Neuronal stem cell (in vitro differentiated cells): ENCODE measurements around the gene DPH1.
A peak's percentile ranks its signal among the peaks of the same experiment; 100 is the strongest.

Source experiments
- DNase-seq: peaks from one replicate; pipeline ENCODE4 v3.0.0-alpha.2; 2013; ENCODE audit warnings: low spot score
- H2AFZ ChIP-seq: one replicate; pipeline ENCODE4 v1.6.1; 2013; ENCODE audit warnings: mild to moderate bottlenecking, low read length, inconsistent platforms
- H2AK5ac ChIP-seq: 2 replicates; pipeline ENCODE4 v1.6.1; 2013; ENCODE audit warnings: low read depth, mild to moderate bottlenecking, inconsistent platforms, low read length, moderate library complexity, mixed read lengths
- H2BK120ac ChIP-seq: 2 replicates; pipeline ENCODE4 v1.6.1; 2013; ENCODE audit warnings: low read depth, mild to moderate bottlenecking, inconsistent platforms, low read length, moderate library complexity, mixed read lengths
- H2BK12ac ChIP-seq: one replicate; pipeline ENCODE4 v1.6.1; 2013; ENCODE audit warnings: low read length, inconsistent platforms
- H2BK15ac ChIP-seq: 2 replicates; pipeline ENCODE4 v1.6.1; 2013; ENCODE audit warnings: mild to moderate bottlenecking, low read length, inconsistent platforms, mixed read lengths
- H2BK5ac ChIP-seq: one replicate; pipeline ENCODE4 v1.6.1; 2013; ENCODE audit warnings: inconsistent platforms, mild to moderate bottlenecking, low read length, moderate library complexity
- H3K14ac ChIP-seq: one replicate; pipeline ENCODE4 v1.6.1; 2013; ENCODE audit warnings: low read length, inconsistent platforms
- H3K18ac ChIP-seq: 2 replicates; pipeline ENCODE4 v1.6.1; 2013; ENCODE audit warnings: low read length, inconsistent platforms
- H3K23ac ChIP-seq: 2 replicates; pipeline ENCODE4 v1.6.1; 2013; ENCODE audit warnings: low read depth, mild to moderate bottlenecking, mixed read lengths, low read length, inconsistent platforms; ENCODE audit not compliant: poor library complexity
- H3K27ac ChIP-seq: replicated peaks from 3 replicates; pipeline ENCODE4 v1.5.1; 2013; ENCODE audit warnings: low read length, inconsistent platforms
- H3K27me3 ChIP-seq, 3 experiments: 2 replicates each; pipeline ENCODE4 v1.6.1; 2013; ENCODE audit warnings: low read length in 3 of 3, mild to moderate bottlenecking in 2 of 3, inconsistent platforms in 1 of 3, low read depth in 1 of 3, mixed read lengths in 1 of 3, moderate library complexity in 1 of 3; ENCODE audit not compliant: control insufficient read depth in 3 of 3, insufficient read depth in 3 of 3
- H3K36me3 ChIP-seq, 2 donors: replicated peaks in 1 of 2; 2 replicates each; pipeline ENCODE4 v1.6.1; 2013; ENCODE audit warnings: low read length in 2 of 2; ENCODE audit not compliant: control insufficient read depth in 2 of 2, insufficient read depth in 2 of 2
- H3K4ac ChIP-seq: 2 replicates; pipeline ENCODE4 v1.6.1; 2013; ENCODE audit warnings: inconsistent platforms, mild to moderate bottlenecking, low read length, moderate library complexity
- H3K4me1 ChIP-seq, 2 donors: 1 replicate in 1 of 2; 2 replicates in 1 of 2; pipeline ENCODE4 v1.6.1; 2013; ENCODE audit warnings: low read length in 2 of 2, low read depth in 1 of 2; ENCODE audit not compliant: control insufficient read depth in 2 of 2, insufficient read depth in 1 of 2
- H3K4me2 ChIP-seq: one replicate; pipeline ENCODE4 v1.6.1; 2013; ENCODE audit warnings: mild to moderate bottlenecking, low read length, inconsistent platforms; ENCODE audit not compliant: insufficient read depth, poor library complexity, severe bottlenecking
- H3K4me3 ChIP-seq, 2 donors: 2 replicates each; pipeline ENCODE4 v1.5.1; 2013; ENCODE audit warnings: low read length in 2 of 2, mild to moderate bottlenecking in 2 of 2, inconsistent platforms in 1 of 2, moderate library complexity in 1 of 2
- H3K79me1 ChIP-seq: one replicate; pipeline ENCODE4 v1.6.1; 2013; ENCODE audit warnings: low read depth, mild to moderate bottlenecking, inconsistent platforms, low read length, moderate library complexity
- H3K9ac ChIP-seq: one replicate; pipeline ENCODE4 v1.6.1; 2013; ENCODE audit warnings: mild to moderate bottlenecking, low read depth, low read length, inconsistent platforms; ENCODE audit not compliant: poor library complexity
- H3K9me3 ChIP-seq, 2 donors: replicated peaks in 1 of 2; 2 replicates each; pipeline versions ENCODE3 to v1.6.1; 2013; ENCODE audit warnings: low read length in 2 of 2, mild to moderate bottlenecking in 2 of 2, inconsistent platforms in 1 of 2, low read depth in 1 of 2, mixed read lengths in 1 of 2, moderate library complexity in 1 of 2; ENCODE audit not compliant: control insufficient read depth in 2 of 2, insufficient read depth in 1 of 2
- H4K8ac ChIP-seq: one replicate; pipeline ENCODE4 v1.6.1; 2013; ENCODE audit warnings: low read depth, mild to moderate bottlenecking, inconsistent platforms, low read length, moderate library complexity
- H4K91ac ChIP-seq: one replicate; pipeline ENCODE4 v1.6.1; 2013; ENCODE audit warnings: low read length, low read depth, mild to moderate bottlenecking, inconsistent platforms; ENCODE audit not compliant: poor library complexity
- WGBS, 2 donors: extraction: QIAGEN DNeasy Blood & Tissue Kit; methylation state at CpG; one replicate each; pipeline ENCODE4 v1.1.7; 2013; ENCODE audit warnings: missing lambda C conversion rate in 2 of 2, mixed read lengths in 1 of 2; ENCODE audit not compliant: insufficient read length in 2 of 2, insufficient replicate concordance in 1 of 2; ENCODE audit errors: extremely low coverage in 2 of 2; 5-methylcytosine and 5-hydroxymethylcytosine counted together

The DPH1 gene

DNA sequence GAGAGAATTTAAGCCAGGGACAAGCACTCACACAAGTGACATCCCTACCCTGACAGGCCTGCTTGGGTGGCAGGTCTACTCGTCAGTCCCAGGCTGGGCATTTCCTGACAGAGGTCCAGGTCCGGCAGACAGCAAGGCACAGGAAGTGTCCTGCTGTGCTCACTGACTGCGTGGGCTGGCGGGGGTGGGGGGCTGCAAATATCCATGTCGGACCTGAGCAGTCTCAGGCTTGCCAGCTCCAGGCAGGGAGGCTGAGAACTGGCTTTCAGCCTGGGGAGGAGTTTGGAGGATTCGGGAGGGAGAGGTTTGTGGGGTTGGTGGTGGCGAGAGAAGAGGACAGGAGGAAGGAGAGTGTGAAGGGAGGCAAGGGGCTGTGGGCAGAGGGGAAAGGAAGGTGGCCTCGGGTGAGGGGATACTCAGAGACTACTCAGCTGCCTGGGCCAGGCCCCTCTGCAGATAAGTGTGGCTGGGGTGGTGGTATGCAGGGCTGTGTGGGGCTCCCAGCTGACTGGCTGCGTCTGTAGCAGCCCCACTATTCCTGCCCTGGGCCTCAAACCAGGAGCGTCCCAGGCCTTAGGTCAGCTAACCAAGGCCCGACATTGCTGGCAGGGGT lies 32.7 kb downstream of the DPH1 start:
- no peak overlapping the region for H2AFZ ChIP-seq
- H3K4me1 ChIP-seq = peaks cover 8 to 17% of the 10 kb centered on the region in 2 donors
- no peak overlapping the region for H3K27ac ChIP-seq
- no peak overlapping the region for H3K4me3 ChIP-seq
- no peak overlapping the region for H2BK15ac ChIP-seq
- peaks cover 0 to 9% of the 10 kb centered on the region in 2 donors for H3K9me3 ChIP-seq
- no peak overlapping the region for H2AK5ac ChIP-seq
- H3K18ac ChIP-seq = no peak overlapping the region
- H3K14ac ChIP-seq = no peak overlapping the region
- peaks cover 0 to 36% (median 26%) of the 10 kb centered on the region in 3 experiments for H3K27me3 ChIP-seq
- no peak overlapping the region for H2BK120ac ChIP-seq
- H3K4me2 ChIP-seq = no peak overlapping the region
- peak overlapping the region; percentile 55 for H3K9ac ChIP-seq
- no peak overlapping the region for H2BK12ac ChIP-seq
- peaks cover 8% of the 10 kb centered on the region for H3K79me1 ChIP-seq
- no peak overlapping the region for H3K4ac ChIP-seq
- no peak for DNase-seq
- no peak overlapping the region for H3K23ac ChIP-seq
- H4K91ac ChIP-seq = no peak overlapping the region
- no peak overlapping the region for H2BK5ac ChIP-seq
- WGBS, 2 donors = 100% methylated on average over 1 of the region's 11 CpGs; no CpG with 5 or more reads in 1 of the 2 donors
- peaks cover 25 to 73% of the 10 kb centered on the region in 2 donors for H3K36me3 ChIP-seq
- H4K8ac ChIP-seq = no peak overlapping the region

DNA sequence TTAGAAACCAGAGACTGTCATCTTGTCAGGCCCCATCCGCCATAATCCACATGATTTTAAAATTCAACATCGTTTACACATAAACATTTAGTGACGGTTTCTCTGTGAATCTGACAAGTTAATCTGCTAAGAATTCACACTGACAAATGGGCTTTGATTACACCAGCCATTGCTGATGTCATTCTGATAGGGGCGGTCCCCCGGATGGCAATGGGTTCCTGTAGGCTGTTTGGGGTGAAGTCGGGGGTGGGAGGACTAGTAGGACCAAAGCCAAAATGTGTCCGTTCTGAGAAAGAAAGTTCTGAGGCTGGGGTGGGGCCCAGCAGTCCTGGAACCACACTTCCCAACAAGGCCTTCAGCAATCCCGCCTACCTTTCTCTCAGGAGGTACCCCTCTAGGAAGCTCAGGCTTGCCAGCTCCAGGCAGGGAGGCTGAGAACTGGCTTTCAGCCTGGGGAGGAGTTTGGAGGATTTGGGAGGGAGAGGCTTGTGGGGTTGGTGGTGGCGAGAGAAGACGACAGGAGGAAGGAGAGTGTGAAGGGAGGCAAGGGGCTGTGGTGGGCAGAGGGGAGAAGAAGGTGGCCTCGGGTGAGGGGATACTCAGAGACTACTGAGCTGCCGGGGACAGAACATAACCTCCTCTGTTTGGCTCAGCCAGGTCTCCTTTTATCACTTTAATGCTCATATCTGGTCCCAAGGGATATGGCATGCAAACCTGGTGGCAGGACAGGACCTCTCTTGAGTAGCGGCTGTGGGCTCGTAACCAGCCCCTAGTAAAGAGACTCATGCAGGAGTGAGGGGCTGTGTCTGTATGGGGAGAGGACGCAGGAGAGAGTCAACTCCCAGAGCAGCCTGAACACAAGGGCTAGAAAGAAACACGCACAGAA lies 33.6 kb downstream of the DPH1 start:
- peaks cover 0 to 4% of the 10 kb centered on the region in 2 donors for H3K9me3 ChIP-seq
- no peak overlapping the region for H3K27ac ChIP-seq
- no peak overlapping the region for H4K8ac ChIP-seq
- peaks cover 0 to 28% (median 17%) of the 10 kb centered on the region in 3 experiments for H3K27me3 ChIP-seq
- H3K36me3 ChIP-seq = peaks cover 26 to 81% of the 10 kb centered on the region in 2 donors
- no peak overlapping the region for H2BK12ac ChIP-seq
- H3K14ac ChIP-seq = no peak overlapping the region
- DNase-seq = no peak
- H3K4me2 ChIP-seq = no peak overlapping the region
- H3K23ac ChIP-seq = no peak overlapping the region
- no peak overlapping the region for H2BK120ac ChIP-seq
- no peak overlapping the region for H3K9ac ChIP-seq
- H2AFZ ChIP-seq = no peak overlapping the region
- H4K91ac ChIP-seq = no peak overlapping the region
- no CpG with 5 or more reads among the region's 16 CpGs for WGBS, 2 donors
- H2BK5ac ChIP-seq = no peak overlapping the region
- no peak overlapping the region for H3K18ac ChIP-seq
- H2AK5ac ChIP-seq = no peak overlapping the region
- no peak overlapping the region for H2BK15ac ChIP-seq
- no peak overlapping the region for H3K4ac ChIP-seq
- peaks cover 4 to 17% of the 10 kb centered on the region in 2 donors for H3K4me1 ChIP-seq
- peaks cover 8% of the 10 kb centered on the region for H3K79me1 ChIP-seq
- H3K4me3 ChIP-seq = no peak overlapping the region

DNA sequence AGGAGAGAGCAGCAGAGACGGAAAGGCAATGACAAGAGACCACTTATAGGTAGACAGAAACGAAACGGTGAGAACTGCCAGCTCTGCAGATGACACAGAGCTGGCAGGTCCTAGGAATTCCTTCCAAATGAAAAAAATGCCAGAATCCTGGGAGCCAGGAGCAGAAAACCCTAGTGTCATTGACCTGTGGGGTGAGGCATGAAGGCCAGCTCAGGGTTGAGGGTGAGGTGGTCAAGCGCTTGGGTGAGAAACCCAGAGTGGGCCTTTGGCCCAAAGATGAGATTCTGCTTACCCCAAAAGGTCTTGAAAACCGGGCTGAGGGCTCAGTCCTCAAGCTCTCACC lies 34.2 kb downstream of the DPH1 start:
- Histone ChIP-seq H3K4ac (no peak overlapping the region), H3K79me1 (peaks cover 8% of the 10 kb centered on the region), H3K9me3 (peaks cover 0 to 2% of the 10 kb centered on the region in 2 donors), H3K9ac (no peak overlapping the region), H3K27me3 (peaks cover 0 to 21% (median 11%) of the 10 kb centered on the region in 3 experiments), H2AK5ac (no peak overlapping the region), H2BK120ac (no peak overlapping the region), H3K4me2 (no peak overlapping the region), H2BK12ac (no peak overlapping the region), H3K27ac (no peak overlapping the region), H3K4me3 (no peak overlapping the region), H4K91ac (no peak overlapping the region), H3K36me3 (peaks cover 30 to 87% of the 10 kb centered on the region in 2 donors), H2BK5ac (no peak overlapping the region), H2AFZ (no peak overlapping the region), H3K14ac (no peak overlapping the region), H4K8ac (no peak overlapping the region), H3K23ac (no peak overlapping the region), H3K4me1 (peaks cover 4 to 17% of the 10 kb centered on the region in 2 donors), H2BK15ac (no peak overlapping the region), H3K18ac (no peak overlapping the region)
- no CpG with 5 or more reads among the region's 5 CpGs for whole genome bisulfite sequencing, 2 donors
- DNase-seq = no peak

GRCh38 chr17:2064520-2064971 lies 34.6 kb downstream of the DPH1 start:
- Histone ChIP-seq H2BK15ac (no peak overlapping the region), H3K36me3 (peaks cover 30 to 91% of the 10 kb centered on the region in 2 donors), H3K4me1 (peaks cover 4 to 17% of the 10 kb centered on the region in 2 donors), H2BK12ac (no peak overlapping the region), H2AK5ac (no peak overlapping the region), H3K18ac (peak overlapping the region; percentile 48), H4K91ac (no peak overlapping the region), H3K9ac (no peak overlapping the region), H3K4me3 (no peak overlapping the region), H3K14ac (no peak overlapping the region), H2BK5ac (no peak overlapping the region), H3K27me3 (peaks cover 0 to 17% (median 8%) of the 10 kb centered on the region in 3 experiments), H3K79me1 (peaks cover 8% of the 10 kb centered on the region), H2AFZ (no peak overlapping the region), H4K8ac (no peak overlapping the region), H3K4me2 (no peak overlapping the region), H3K27ac (no peak overlapping the region), H3K9me3 (peaks cover 0 to 2% of the 10 kb centered on the region in 2 donors), H2BK120ac (no peak overlapping the region), H3K4ac (no peak overlapping the region), H3K23ac (peak overlapping the region; percentile 55)
- DNase-seq = no peak
- WGBS, 2 donors = no CpG with 5 or more reads among the region's 6 CpGs
